C4-2B (cell line): ENCODE measurements around the gene LRP6.

Source experiments
- ZFX ChIP-seq: fragments of 450-650 bp; IDR thresholded peaks from 2 replicates; pipeline ENCODE4 v1.6.1; 2017
- TF ChIP-seq, protein P1 (sequence below): fragments of 450-650 bp; conservative IDR thresholded peaks from 2 replicates; pipeline ENCODE4 v1.5.1; 2017; ENCODE audit warnings: mild to moderate bottlenecking

DNA sequence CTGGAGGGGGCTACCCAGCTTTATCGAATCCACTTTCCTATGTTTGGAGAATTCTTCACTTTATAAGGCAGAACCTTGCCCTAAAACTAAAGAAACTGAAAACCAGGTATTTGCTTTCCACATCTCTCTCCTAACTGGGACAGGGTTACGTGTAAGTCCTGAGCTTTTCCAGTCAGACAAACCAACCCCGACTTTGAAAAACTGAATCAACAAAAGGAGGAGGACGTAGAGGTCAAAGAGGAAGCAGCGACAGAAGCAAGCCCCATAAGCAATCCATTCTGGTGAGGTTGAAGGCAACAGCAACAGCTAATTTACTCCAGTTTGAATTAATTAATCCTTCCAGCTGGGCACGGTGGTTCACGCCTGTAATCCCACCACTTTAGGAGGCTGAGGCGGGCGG is 47.2 kb downstream of the LRP6 start:
- TF ChIP-seq, protein P1, sequence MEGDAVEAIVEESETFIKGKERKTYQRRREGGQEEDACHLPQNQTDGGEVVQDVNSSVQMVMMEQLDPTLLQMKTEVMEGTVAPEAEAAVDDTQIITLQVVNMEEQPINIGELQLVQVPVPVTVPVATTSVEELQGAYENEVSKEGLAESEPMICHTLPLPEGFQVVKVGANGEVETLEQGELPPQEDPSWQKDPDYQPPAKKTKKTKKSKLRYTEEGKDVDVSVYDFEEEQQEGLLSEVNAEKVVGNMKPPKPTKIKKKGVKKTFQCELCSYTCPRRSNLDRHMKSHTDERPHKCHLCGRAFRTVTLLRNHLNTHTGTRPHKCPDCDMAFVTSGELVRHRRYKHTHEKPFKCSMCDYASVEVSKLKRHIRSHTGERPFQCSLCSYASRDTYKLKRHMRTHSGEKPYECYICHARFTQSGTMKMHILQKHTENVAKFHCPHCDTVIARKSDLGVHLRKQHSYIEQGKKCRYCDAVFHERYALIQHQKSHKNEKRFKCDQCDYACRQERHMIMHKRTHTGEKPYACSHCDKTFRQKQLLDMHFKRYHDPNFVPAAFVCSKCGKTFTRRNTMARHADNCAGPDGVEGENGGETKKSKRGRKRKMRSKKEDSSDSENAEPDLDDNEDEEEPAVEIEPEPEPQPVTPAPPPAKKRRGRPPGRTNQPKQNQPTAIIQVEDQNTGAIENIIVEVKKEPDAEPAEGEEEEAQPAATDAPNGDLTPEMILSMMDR = no peak
- no peak for TF ChIP-seq ZFX
